Karpas-422 (cell line): Measurements from ENCODE around the gene R3HDM1. TPM values are rescaled to one million over a fixed set of nuclear protein-coding genes. Genes with fewer than 3 reads are reported as not detected.

ENCODE experiments used
- DNase-seq: peaks from one replicate; pipeline ENCODE4 v3.0.0-alpha.2; 2015
- H2AFZ ChIP-seq: fragments of 200-600 bp; sonication (generic); 2 replicates; pipeline ENCODE4 v1.6.1; 2014; ENCODE audit warnings: antibody characterized with exemption, low read length, mixed read lengths
- H3K27ac ChIP-seq: fragments of 200-600 bp; sonication (generic); 2 replicates; pipeline ENCODE4 v1.5.1; 2014; ENCODE audit warnings: mild to moderate bottlenecking, low read length, moderate library complexity
- H3K27me3 ChIP-seq: fragments of 200-600 bp; sonication (generic); 2 replicates; pipeline ENCODE4 v1.6.1; 2014; ENCODE audit warnings: low read length, mixed read lengths
- H3K36me3 ChIP-seq: fragments of 200-600 bp; sonication (generic); 2 replicates; pipeline ENCODE4 v1.6.1; 2014; ENCODE audit warnings: low read length, mixed read lengths; ENCODE audit not compliant: insufficient read depth
- H3K4me1 ChIP-seq: fragments of 200-600 bp; sonication (generic); 2 replicates; pipeline ENCODE4 v1.6.1; 2014; ENCODE audit warnings: mild to moderate bottlenecking, low read length, mixed read lengths
- H3K4me2 ChIP-seq: fragments of 200-600 bp; sonication (generic); 2 replicates; pipeline ENCODE4 v1.6.1; 2014; ENCODE audit warnings: low read length, low read depth, mild to moderate bottlenecking; ENCODE audit not compliant: poor library complexity, severe bottlenecking
- H3K4me3 ChIP-seq: fragments of 200-600 bp; sonication (generic); 2 replicates; pipeline ENCODE4 v1.5.1; 2014; ENCODE audit warnings: mild to moderate bottlenecking, antibody characterized with exemption, low read length, mixed read lengths
- H3K79me2 ChIP-seq: fragments of 200-600 bp; sonication (generic); 2 replicates; pipeline ENCODE4 v1.6.1; 2014; ENCODE audit warnings: mild to moderate bottlenecking, low read length, mixed read lengths
- H3K9ac ChIP-seq: fragments of 200-600 bp; sonication (generic); 2 replicates; pipeline ENCODE4 v1.6.0; 2014; ENCODE audit warnings: low read length
- H3K9me2 ChIP-seq: fragments of 200-600 bp; sonication (generic), shearing (Covaris generic); replicated peaks from 2 replicates; pipeline ENCODE4 v1.6.0; 2014; ENCODE audit warnings: mild to moderate bottlenecking, low read length, moderate library complexity; ENCODE audit not compliant: insufficient read depth
- H3K9me3 ChIP-seq: fragments of 300-700, 200-600 bp; sonication (generic); 2 replicates; pipeline ENCODE4 v1.6.1; 2014; ENCODE audit warnings: low read length, mixed read lengths
- H4K20me1 ChIP-seq: fragments of 200-600 bp; sonication (generic); 2 replicates; pipeline ENCODE4 v1.6.1; 2014; ENCODE audit warnings: mild to moderate bottlenecking, antibody characterized with exemption, low read length, low read depth; ENCODE audit not compliant: insufficient read depth
- total RNA-seq: library from RNA; depleted of rRNA; stranded (reverse); fragments of >200 nt; shearing (Covaris generic); gene quantifications from 2 replicates; pipeline ENCODE4 v1.2.3, GENCODE V29; 2014; ENCODE audit warnings: low replicate concordance

R3HDM1 gene
- total RNA-seq, 1 experiment from 2014 or later = 69.4 TPM

- DNase-seq = no peak
- peaks cover 17% of the 10 kb centered on the region for H3K4me1 ChIP-seq
These were observed 50.0 kb downstream of the R3HDM1 start for GRCh38 chr2:135581282-135581681.

GRCh38 chr2:135582383-135582782 lies 51.1 kb downstream of the R3HDM1 start:
- Histone ChIP-seq H3K27ac (no peak overlapping the region), H3K4me3 (no peak overlapping the region), H3K9me2 (no peaks in the 10 kb centered on the region), H2AFZ (no peak overlapping the region), H3K4me1 (peaks cover 19% of the 10 kb centered on the region), H3K9ac (no peak overlapping the region), H3K79me2 (peaks cover 96% of the 10 kb centered on the region), H4K20me1 (no peaks in the 10 kb centered on the region), H3K36me3 (0 out of 2 replicates have a peak, but pooled peaks cover 7% of the 10 kb centered on the region), H3K27me3 (no peaks in the 10 kb centered on the region), H3K9me3 (no peaks in the 10 kb centered on the region), H3K4me2 (no peak overlapping the region)
- no peak for DNase-seq

More at GRCh38 chr2:135581282-135581681, 50.0 kb downstream of the R3HDM1 start:
- H3K4me3 ChIP-seq = no peak overlapping the region
- no peaks in the 10 kb centered on the region for H3K27me3 ChIP-seq
- H3K4me2 ChIP-seq = no peak overlapping the region
- peaks cover 92% of the 10 kb centered on the region for H3K79me2 ChIP-seq
- no peaks in the 10 kb centered on the region for H3K9me2 ChIP-seq
- H3K27ac ChIP-seq = no peak overlapping the region
- no peaks in the 10 kb centered on the region for H4K20me1 ChIP-seq
- no peak overlapping the region for H2AFZ ChIP-seq
- H3K9ac ChIP-seq = no peak overlapping the region
- H3K9me3 ChIP-seq = no peaks in the 10 kb centered on the region
- H3K36me3 ChIP-seq = 0 out of 2 replicates have a peak, but pooled peaks cover 5% of the 10 kb centered on the region

DNA sequence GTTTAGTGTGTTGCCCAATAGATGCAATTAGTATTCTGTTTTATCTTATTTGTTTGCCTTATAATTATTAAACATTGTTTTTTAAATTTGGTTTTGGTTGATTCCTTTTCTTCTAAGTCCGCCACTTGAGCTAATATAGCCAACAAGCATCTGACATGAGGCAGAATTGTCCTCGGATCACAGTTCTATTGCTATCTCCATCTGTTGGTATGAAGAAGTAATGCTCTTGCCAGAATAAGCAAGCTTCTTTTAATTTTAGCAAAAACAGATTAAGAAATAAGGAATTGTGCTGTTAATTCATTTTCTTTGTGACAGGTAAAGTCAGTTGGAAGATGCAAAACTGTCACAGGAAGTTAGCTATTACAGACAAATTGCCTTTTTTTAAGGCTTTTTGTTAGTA lies 54.3 kb downstream of the R3HDM1 start:
- Histone ChIP-seq H4K20me1 (no peaks in the 10 kb centered on the region), H3K27me3 (no peaks in the 10 kb centered on the region), H3K4me3 (no peak overlapping the region), H3K79me2 (peaks cover 95% of the 10 kb centered on the region), H3K9ac (no peak overlapping the region), H3K36me3 (peaks cover 26% of the 10 kb centered on the region; the same call in 1 of the 2 replicates), H3K4me1 (peaks cover 19% of the 10 kb centered on the region), H3K9me3 (no peaks in the 10 kb centered on the region; the same call in none of the 2 replicates), H3K27ac (no peak overlapping the region), H3K4me2 (no peak overlapping the region), H2AFZ (no peak overlapping the region), H3K9me2 (no peaks in the 10 kb centered on the region)
- peak; percentile 46 for DNase-seq

DNA sequence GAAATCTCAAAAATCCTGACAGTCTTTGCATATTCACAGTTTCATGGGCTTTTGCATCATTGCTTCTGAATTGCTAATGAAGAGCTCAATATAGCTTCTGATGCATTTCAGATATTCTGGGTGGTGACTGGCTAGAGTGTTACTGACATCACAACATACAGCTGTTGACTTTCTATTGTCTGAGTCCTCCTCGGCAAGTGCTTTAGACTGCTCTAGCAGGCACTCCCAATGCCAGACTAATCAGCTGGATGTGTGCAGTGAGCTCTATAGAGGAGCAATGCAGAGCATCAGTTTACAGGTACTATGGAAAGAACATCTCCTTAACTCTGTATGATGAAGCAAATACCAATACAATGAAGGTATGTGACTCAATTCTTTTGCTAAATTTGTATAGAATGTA lies 54.9 kb downstream of the R3HDM1 start:
- Histone ChIP-seq H3K9ac (no peak overlapping the region), H3K79me2 (peaks cover 95% of the 10 kb centered on the region), H4K20me1 (no peaks in the 10 kb centered on the region), H3K9me2 (no peaks in the 10 kb centered on the region), H3K4me2 (no peak overlapping the region), H3K4me1 (peaks cover 19% of the 10 kb centered on the region), H3K27ac (no peak overlapping the region), H3K27me3 (no peaks in the 10 kb centered on the region), H3K36me3 (peaks cover 31% of the 10 kb centered on the region), H2AFZ (no peak overlapping the region), H3K9me3 (no peaks in the 10 kb centered on the region; the same call in none of the 2 replicates), H3K4me3 (no peak overlapping the region)
- DNase-seq = no peak

DNA sequence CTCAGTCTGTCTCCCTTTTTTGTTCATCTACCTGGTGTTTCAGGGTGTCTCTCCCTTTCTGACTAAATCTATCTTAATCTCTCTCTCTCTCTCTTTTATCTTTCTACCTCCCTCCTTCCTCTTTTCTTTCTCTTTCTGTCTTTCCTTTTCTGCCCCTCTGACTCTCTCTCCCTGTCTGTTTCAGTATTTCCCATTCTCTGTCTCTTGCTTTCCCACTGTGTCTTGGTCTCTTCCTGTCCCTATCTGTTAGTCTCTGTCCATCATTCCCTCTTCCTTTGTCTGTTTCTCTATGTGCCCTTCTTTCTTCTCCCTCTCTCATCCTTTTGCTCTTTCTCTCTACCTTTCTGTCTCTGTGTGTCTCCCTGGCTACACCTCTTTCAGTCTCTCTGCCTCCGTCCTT lies 56.7 kb downstream of the R3HDM1 start:
- no peaks in the 10 kb centered on the region for H3K9me2 ChIP-seq
- peaks cover 91% of the 10 kb centered on the region for H3K79me2 ChIP-seq
- no peak overlapping the region for H3K4me3 ChIP-seq
- H3K4me1 ChIP-seq = peaks cover 19% of the 10 kb centered on the region
- H3K27me3 ChIP-seq = no peaks in the 10 kb centered on the region
- H3K36me3 ChIP-seq = peaks cover 37% of the 10 kb centered on the region
- H2AFZ ChIP-seq = no peak overlapping the region
- DNase-seq = no peak
- H3K4me2 ChIP-seq = no peak overlapping the region
- H3K9me3 ChIP-seq = no peaks in the 10 kb centered on the region; the same call in none of the 2 replicates
- H3K9ac ChIP-seq = no peak overlapping the region
- no peaks in the 10 kb centered on the region for H4K20me1 ChIP-seq
- H3K27ac ChIP-seq = no peak overlapping the region

DNA sequence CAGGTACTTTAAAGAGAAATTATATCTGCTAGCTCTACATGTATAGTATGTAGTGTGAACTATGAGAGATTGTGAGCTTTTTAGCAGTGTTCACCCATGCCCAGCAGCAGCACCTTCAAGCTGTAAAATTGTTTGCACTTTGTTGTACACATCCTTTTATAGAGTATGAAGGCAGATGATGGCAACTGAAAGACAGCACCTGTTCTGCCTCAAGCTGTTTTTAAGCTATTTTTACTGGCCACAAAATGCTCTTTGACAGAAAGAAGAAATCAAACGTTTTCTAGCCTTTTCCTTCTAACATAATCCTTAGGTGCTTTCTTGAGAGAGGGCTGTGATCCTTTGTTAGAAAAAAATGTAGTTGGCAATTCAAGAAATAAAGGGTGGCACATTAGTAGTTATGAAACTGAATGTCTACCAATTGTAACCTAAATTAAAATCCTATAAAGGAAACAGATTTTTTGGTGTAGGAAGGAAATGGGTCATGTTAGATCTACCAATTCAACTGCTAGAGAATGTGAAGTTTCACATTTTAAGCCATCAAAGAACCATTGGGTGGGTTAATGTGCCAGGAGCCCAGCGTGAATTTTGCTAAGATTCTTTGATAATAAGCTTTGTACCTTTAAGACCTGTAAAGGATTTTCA lies 59.5 kb downstream of the R3HDM1 start:
- Histone ChIP-seq H3K9ac (no peak overlapping the region), H3K4me2 (no peak overlapping the region), H3K36me3 (peaks cover 37% of the 10 kb centered on the region), H3K4me1 (peaks cover 7% of the 10 kb centered on the region), H3K27ac (no peak overlapping the region), H3K9me3 (no peaks in the 10 kb centered on the region; the same call in none of the 2 replicates), H3K79me2 (peaks cover 88% of the 10 kb centered on the region), H2AFZ (no peak overlapping the region), H4K20me1 (no peaks in the 10 kb centered on the region), H3K9me2 (no peaks in the 10 kb centered on the region), H3K4me3 (no peak overlapping the region), H3K27me3 (no peaks in the 10 kb centered on the region)
- no peak for DNase-seq

GRCh38 chr2:135600915-135601314 lies 69.6 kb downstream of the R3HDM1 start:
- H3K4me2 ChIP-seq = no peak overlapping the region
- H3K27me3 ChIP-seq = no peaks in the 10 kb centered on the region
- H3K4me1 ChIP-seq = no peaks in the 10 kb centered on the region
- H3K9ac ChIP-seq = no peak overlapping the region
- H3K9me2 ChIP-seq = no peaks in the 10 kb centered on the region
- H3K79me2 ChIP-seq = peaks cover 72% of the 10 kb centered on the region
- H3K4me3 ChIP-seq = no peak overlapping the region
- no peak for DNase-seq
- no peaks in the 10 kb centered on the region for H4K20me1 ChIP-seq
- peaks cover 37% of the 10 kb centered on the region for H3K36me3 ChIP-seq
- H3K27ac ChIP-seq = no peak overlapping the region
- no peak overlapping the region for H2AFZ ChIP-seq
- no peaks in the 10 kb centered on the region for H3K9me3 ChIP-seq

- no peak for DNase-seq
- no peaks in the 10 kb centered on the region for H4K20me1 ChIP-seq
- H3K9me2 ChIP-seq = no peaks in the 10 kb centered on the region
- peaks cover 57% of the 10 kb centered on the region for H3K79me2 ChIP-seq
- peaks cover 42% of the 10 kb centered on the region for H3K36me3 ChIP-seq
- no peak overlapping the region for H3K4me2 ChIP-seq
- no peak overlapping the region for H3K9ac ChIP-seq
- no peaks in the 10 kb centered on the region for H3K9me3 ChIP-seq
- no peak overlapping the region for H3K27ac ChIP-seq
- no peak overlapping the region for H2AFZ ChIP-seq
- no peak overlapping the region for H3K4me3 ChIP-seq
- no peaks in the 10 kb centered on the region for H3K4me1 ChIP-seq
- no peaks in the 10 kb centered on the region for H3K27me3 ChIP-seq
These were observed 72.3 kb downstream of the R3HDM1 start for GRCh38 chr2:135603543-135603942.
